ENCODE results near the gene FTCD.
A peak's percentile ranks its signal among the peaks of the same experiment; 100 is the strongest.

- TF ChIP-seq POLR2AphosphoS5 (IDR thresholded peaks at IDR 0.05; ENCODE audit: low read depth, low read length) (0 out of 2 replicates have a peak, but pooled peaks have one; percentile 18), SIN3A (IDR thresholded peaks at IDR 0.05; ENCODE audit: borderline replicate concordance, insufficient read depth, low read length) (no peak)
Measured at GRCh38 chr21:46130831-46131587, 24.4 kb downstream of the FTCD start.

Data from PFSK-1 (cell line).